Upper lobe of left lung (tissue), 4 donors: ENCODE data around the gene PICALM.

Source experiments
- CTCF ChIP-seq, 6 experiments: fragments of 450-650 bp in 4 of 6; fragments of 200-600 bp in 2 of 6; sonication (generic) in 2 of 6; IDR thresholded peaks; one replicate each; pipeline ENCODE4 v1.5.1; 2016 to 2019; ENCODE audit warnings: antibody characterized with exemption in 6 of 6
- EP300 ChIP-seq, 4 donors: sonication (generic); formaldehyde crosslinking; IDR thresholded peaks; one replicate each; pipeline ENCODE4 v1.5.1; 2017; ENCODE audit warnings: antibody characterized with exemption in 4 of 4, control low read depth in 2 of 4

GRCh38 chr11:85991508-85991907, 77.4 kb downstream of the PICALM start:
- TF ChIP-seq EP300 (IDR thresholded peaks at IDR 0.05) (no peak), CTCF (IDR thresholded peaks at IDR 0.05) (no peak)
